Measurements from ENCODE around the gene TNIP1. TPM values are rescaled to one million over a fixed set of nuclear protein-coding genes. Genes with fewer than 3 reads are reported as not detected.
A peak's percentile ranks its signal among the peaks of the same experiment; 100 is the strongest.

TNIP1 gene
- total and polyA plus RNA-seq, 4 donors = 81.5 to 308 (median 129) TPM

DNA sequence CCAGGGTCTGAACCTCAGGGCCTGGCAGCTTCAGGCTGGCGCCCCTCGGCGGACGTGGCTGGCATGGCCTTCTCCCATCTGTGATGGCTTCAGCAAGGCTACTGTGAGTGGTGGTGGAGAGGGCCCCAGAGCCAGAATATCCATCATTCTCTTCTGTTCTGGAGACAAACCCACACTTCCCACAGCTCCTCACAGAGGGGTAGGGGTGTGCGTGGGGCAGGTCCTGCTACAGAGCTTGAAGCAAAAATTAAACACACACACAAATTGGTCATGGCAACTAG is 50.8 kb downstream of the TNIP1 start:
- Histone ChIP-seq H3K9ac (ENCODE audit: insufficient read depth in 1 of 2, low read length in 2 of 2) (peak overlapping the region in 1 of 2 donors; percentile 46), H3K9me3 (ENCODE audit: control insufficient read depth in 4 of 4, insufficient read depth in 3 of 4, low read length in 3 of 4) (peaks cover 0 to 2% (median 0%) of the 10 kb centered on the region in 4 donors), H3K36me3 (ENCODE audit: control insufficient read depth in 4 of 4, insufficient read depth in 4 of 4, low read length in 4 of 4) (peaks cover 11 to 71% (median 29%) of the 10 kb centered on the region in 4 donors), H3K4me1 (ENCODE audit: control insufficient read depth in 5 of 5, insufficient read depth in 5 of 5, low read length in 5 of 5) (peaks cover 9 to 21% (median 20%) of the 10 kb centered on the region in 5 donors), H3K4me3 (no peak overlapping the region), H3K27ac (ENCODE audit: low read depth in 1 of 2, low read length in 1 of 2) (peak overlapping the region; percentile 37 to 62), H3K27me3 (ENCODE audit: control insufficient read depth in 3 of 3, insufficient read depth in 3 of 3, low read length in 2 of 3) (no peaks in the 10 kb centered on the region)
- WGBS, 2 donors = 86 to 91% methylated on average over 5 of the region's 5 CpGs
- TF ChIP-seq, protein P1, sequence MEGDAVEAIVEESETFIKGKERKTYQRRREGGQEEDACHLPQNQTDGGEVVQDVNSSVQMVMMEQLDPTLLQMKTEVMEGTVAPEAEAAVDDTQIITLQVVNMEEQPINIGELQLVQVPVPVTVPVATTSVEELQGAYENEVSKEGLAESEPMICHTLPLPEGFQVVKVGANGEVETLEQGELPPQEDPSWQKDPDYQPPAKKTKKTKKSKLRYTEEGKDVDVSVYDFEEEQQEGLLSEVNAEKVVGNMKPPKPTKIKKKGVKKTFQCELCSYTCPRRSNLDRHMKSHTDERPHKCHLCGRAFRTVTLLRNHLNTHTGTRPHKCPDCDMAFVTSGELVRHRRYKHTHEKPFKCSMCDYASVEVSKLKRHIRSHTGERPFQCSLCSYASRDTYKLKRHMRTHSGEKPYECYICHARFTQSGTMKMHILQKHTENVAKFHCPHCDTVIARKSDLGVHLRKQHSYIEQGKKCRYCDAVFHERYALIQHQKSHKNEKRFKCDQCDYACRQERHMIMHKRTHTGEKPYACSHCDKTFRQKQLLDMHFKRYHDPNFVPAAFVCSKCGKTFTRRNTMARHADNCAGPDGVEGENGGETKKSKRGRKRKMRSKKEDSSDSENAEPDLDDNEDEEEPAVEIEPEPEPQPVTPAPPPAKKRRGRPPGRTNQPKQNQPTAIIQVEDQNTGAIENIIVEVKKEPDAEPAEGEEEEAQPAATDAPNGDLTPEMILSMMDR (IDR thresholded peaks at IDR 0.05; ENCODE audit: control extremely low read depth, extremely low read depth) = no peak
- no peak for ATAC-seq (ENCODE audit: insufficient read depth, low FRiP score)
- DNase-seq = no peak

DNA sequence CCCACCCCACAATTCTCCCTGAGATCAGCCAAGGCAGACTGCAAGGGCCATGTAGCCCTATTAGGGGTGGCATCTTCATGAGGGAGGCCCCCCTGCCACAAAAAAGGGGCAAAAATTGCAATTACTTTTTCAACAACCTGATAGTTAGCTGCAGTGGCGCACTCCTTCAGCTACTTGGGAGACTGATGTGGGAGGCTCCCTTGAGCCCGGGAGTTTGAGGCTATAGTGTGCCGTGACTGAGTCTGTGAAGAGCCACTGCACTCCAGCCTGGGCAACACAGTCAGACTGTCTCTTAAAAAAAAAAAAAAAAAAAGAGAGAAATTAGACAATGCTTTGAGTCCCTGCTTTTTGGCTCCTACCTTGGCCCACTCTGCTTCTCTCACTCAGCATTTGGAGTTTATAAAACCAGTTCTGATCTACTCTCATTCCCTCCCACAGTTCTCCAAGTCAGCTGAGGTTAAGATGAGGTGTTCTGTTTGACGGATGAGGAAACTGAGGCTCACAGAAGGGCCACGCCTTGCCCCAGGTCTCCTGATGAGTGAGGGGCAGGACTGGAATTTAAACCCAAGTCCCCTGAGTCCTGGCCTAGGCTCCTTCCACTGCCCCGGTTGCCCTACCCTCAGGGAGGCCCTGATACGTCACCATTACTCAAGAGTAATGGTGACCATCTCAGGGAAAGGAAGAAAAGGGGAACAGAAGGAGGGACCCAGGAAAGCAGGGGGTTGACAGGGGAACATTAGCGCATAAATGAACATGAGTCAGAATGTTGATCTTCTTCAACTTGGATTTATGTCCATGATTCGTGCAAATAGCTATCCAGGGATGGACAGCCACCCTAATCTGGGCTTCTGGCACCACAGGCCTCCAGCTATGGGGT is 51.4 kb downstream of the TNIP1 start:
- H3K27ac ChIP-seq (ENCODE audit: low read depth in 1 of 2, low read length in 1 of 2) = peak overlapping the region; percentile 37 to 62
- H3K4me1 ChIP-seq (ENCODE audit: control insufficient read depth in 5 of 5, insufficient read depth in 5 of 5, low read length in 5 of 5) = peaks cover 9 to 24% (median 21%) of the 10 kb centered on the region in 5 donors
- 89 to 91% methylated on average over 9 of the region's 9 CpGs for WGBS, 2 donors
- ATAC-seq (ENCODE audit: insufficient read depth, low FRiP score) = no peak
- no peak for DNase-seq
- H3K27me3 ChIP-seq (ENCODE audit: control insufficient read depth in 3 of 3, insufficient read depth in 3 of 3, low read length in 2 of 3) = no peaks in the 10 kb centered on the region
- TF ChIP-seq, protein P1 (IDR thresholded peaks at IDR 0.05; ENCODE audit: control extremely low read depth, extremely low read depth) = no peak
- H3K9ac ChIP-seq (ENCODE audit: insufficient read depth in 1 of 2, low read length in 2 of 2) = peak overlapping the region in 1 of 2 donors; percentile 46
- peaks cover 11 to 66% (median 27%) of the 10 kb centered on the region in 4 donors for H3K36me3 ChIP-seq (ENCODE audit: control insufficient read depth in 4 of 4, insufficient read depth in 4 of 4, low read length in 4 of 4)
- H3K9me3 ChIP-seq (ENCODE audit: control insufficient read depth in 4 of 4, insufficient read depth in 3 of 4, low read length in 3 of 4) = peaks cover 0 to 2% (median 0%) of the 10 kb centered on the region in 4 donors
- no peak overlapping the region for H3K4me3 ChIP-seq

DNA sequence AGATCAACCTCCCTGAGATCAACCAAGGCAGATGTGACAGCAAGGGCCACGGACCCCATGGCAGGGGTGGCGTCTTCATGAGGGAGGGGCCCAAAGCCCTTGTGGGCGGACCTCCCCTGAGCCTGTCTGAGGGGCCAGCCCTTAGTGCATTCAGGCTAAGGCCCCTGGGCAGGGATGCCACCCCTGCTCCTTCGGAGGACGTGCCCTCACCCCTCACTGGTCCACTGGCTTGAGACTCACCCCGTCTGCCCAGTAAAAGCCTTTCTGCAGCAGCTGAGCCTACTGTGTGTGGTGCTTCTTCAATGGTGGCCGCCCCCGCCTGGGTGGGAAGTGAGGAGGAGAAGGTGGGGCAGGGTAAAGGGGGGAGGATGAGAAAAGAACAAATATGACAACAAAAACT is 52.1 kb downstream of the TNIP1 start:
- Histone ChIP-seq H3K4me3 (no peak overlapping the region), H3K4me1 (ENCODE audit: control insufficient read depth in 5 of 5, insufficient read depth in 5 of 5, low read length in 5 of 5) (peaks cover 9 to 31% (median 21%) of the 10 kb centered on the region in 5 donors), H3K27me3 (ENCODE audit: control insufficient read depth in 3 of 3, insufficient read depth in 3 of 3, low read length in 2 of 3) (no peaks in the 10 kb centered on the region), H3K27ac (ENCODE audit: low read depth in 1 of 2, low read length in 1 of 2) (peak overlapping the region in 1 of 2 donors; percentile 18), H3K36me3 (ENCODE audit: control insufficient read depth in 4 of 4, insufficient read depth in 4 of 4, low read length in 4 of 4) (peaks cover 11 to 60% (median 20%) of the 10 kb centered on the region in 4 donors), H3K9me3 (ENCODE audit: control insufficient read depth in 4 of 4, insufficient read depth in 3 of 4, low read length in 3 of 4) (peaks cover 0 to 2% (median 0%) of the 10 kb centered on the region in 4 donors), H3K9ac (ENCODE audit: insufficient read depth in 1 of 2, low read length in 2 of 2) (no peak overlapping the region)
- TF ChIP-seq, protein P1 (IDR thresholded peaks at IDR 0.05; ENCODE audit: control extremely low read depth, extremely low read depth) = no peak
- WGBS, 2 donors = 89 to 97% methylated on average over 8 of the region's 8 CpGs
- DNase-seq (no peak), ATAC-seq (ENCODE audit: insufficient read depth, low FRiP score) (no peak)
